ENCODE measurements around the gene TRPM3. TPM values are rescaled to one million over a fixed set of nuclear protein-coding genes. Genes with fewer than 3 reads are reported as not detected.

Gene TRPM3
- total and polyA plus RNA-seq, 2 of the 8 experiments (the other 6 are each of a cell fraction or from before 2014, with no cell fraction given) = 2.4 to 10.9 TPM

DNA sequence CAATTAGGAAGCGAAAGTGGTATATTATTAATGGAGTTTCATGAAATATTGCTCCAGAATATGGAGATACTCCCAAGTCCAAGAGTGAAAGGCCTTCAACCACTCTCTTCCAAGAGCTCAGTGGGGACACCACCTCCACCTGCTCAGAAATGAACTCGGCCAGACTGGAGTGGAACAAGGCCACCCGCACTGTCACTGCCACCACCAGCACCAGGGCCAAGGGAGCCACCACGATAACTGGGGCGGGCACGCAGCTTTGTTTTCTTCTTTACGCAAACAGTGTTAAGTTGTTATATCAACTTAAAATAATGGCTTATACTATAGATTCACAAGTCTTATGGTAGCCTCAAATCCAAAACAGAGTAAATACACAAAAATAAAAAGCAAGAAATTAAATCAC is 204.1 kb downstream of the TRPM3 start:
- Histone ChIP-seq H2BK12ac (ENCODE audit: low read depth, low read length) (no peak overlapping the region), H3K9ac (replicated peaks in 1 of 4; ENCODE audit: extremely low read depth in 1 of 4, low read depth in 3 of 4, low read length in 3 of 4) (no peak overlapping the region), H3K23me2 (ENCODE audit: low read depth, low read length) (peaks cover 1% of the 10 kb centered on the region; the same call in 1 of the 2 replicates), H4K8ac (ENCODE audit: extremely low read depth, insufficient read depth, low read length) (no peak overlapping the region), H3K14ac (ENCODE audit: insufficient read length) (no peak overlapping the region), H2BK20ac (ENCODE audit: low read length) (no peak overlapping the region), H3K36me3 (ENCODE audit: control insufficient read depth in 2 of 4, insufficient read depth in 4 of 4, low read length in 3 of 4) (no peaks in the 10 kb centered on the region), H3K4me3 (ENCODE audit: extremely low read depth in 1 of 4, insufficient read depth in 2 of 4, low read depth in 3 of 4, low read length in 4 of 4) (no peak overlapping the region), H2BK5ac (ENCODE audit: low read depth, low read length) (no peak overlapping the region), H3K4me1 (replicated peaks in 1 of 4; ENCODE audit: control insufficient read depth in 3 of 4, insufficient read depth in 4 of 4, low read length in 3 of 4) (no peaks in the 10 kb centered on the region), H3K9me3 (ENCODE audit: insufficient read depth in 2 of 2, low read depth in 1 of 2, low read length in 1 of 2) (no peaks in the 10 kb centered on the region), H3K79me1 (ENCODE audit: low read depth, low read length) (no peaks in the 10 kb centered on the region; the same call in 1 of the 2 replicates), H3K79me2 (ENCODE audit: control insufficient read depth in 1 of 2, insufficient read depth in 2 of 2, low read length in 2 of 2) (no peaks in the 10 kb centered on the region), H3K56ac (replicated peaks; ENCODE audit: insufficient read length, low read depth, low read length) (no peak overlapping the region), H3K27me3 (replicated peaks in 1 of 4; ENCODE audit: control insufficient read depth in 3 of 4, extremely low read depth in 1 of 4, insufficient read depth in 3 of 4, low read length in 3 of 4) (no peaks in the 10 kb centered on the region), H3K4ac (replicated peaks; ENCODE audit: insufficient read length, low read depth, low read length) (no peak overlapping the region), H2AFZ (ENCODE audit: low read length) (no peak overlapping the region), H4K5ac (ENCODE audit: insufficient read length, low read depth, low read length) (no peak overlapping the region), H3K18ac (ENCODE audit: extremely low read depth, low read length) (no peak overlapping the region), H4K20me1 (replicated peaks in 1 of 2; ENCODE audit: control insufficient read depth in 1 of 2, insufficient read depth in 2 of 2, low read length in 2 of 2) (no peaks in the 10 kb centered on the region), H3K27ac (ENCODE audit: low read depth, low read length) (no peak overlapping the region), H4K91ac (replicated peaks; ENCODE audit: insufficient read length, low read length) (no peak overlapping the region), H2BK120ac (replicated peaks; ENCODE audit: low read depth, low read length) (no peak overlapping the region), H3K4me2 (ENCODE audit: insufficient read depth in 1 of 2, low read depth in 2 of 2, low read length in 2 of 2) (no peak overlapping the region), H3K23ac (ENCODE audit: insufficient read length) (no peak overlapping the region), H2AK5ac (ENCODE audit: low read depth, low read length) (no peak overlapping the region), H2BK15ac (ENCODE audit: low read length) (no peak overlapping the region)
- ChIA-PET POLR2A (ENCODE audit: partially characterized antibody) (no interaction called here), CTCF (ENCODE audit: partially characterized antibody) (interaction anchor here (0.6 to 1.3 kb wide), 2 partner anchors 9 to 47 kb away, joined by 3 read pairs; no protein-coding TSS in a partner anchor)
- WGBS, 2 experiments (ENCODE audit: extremely low coverage in 1 of 2, insufficient coverage in 1 of 2, insufficient read length in 1 of 2, insufficient replicate concordance in 2 of 2, low coverage in 1 of 2, low lambda C conversion rate in 2 of 2, missing lambda C conversion rate in 1 of 2) = 91% methylated on average over 7 of the region's 7 CpGs; no CpG with 5 or more reads in 1 of the 2 experiments
- DNase-seq (ENCODE audit: low read depth in 1 of 2, low spot score in 2 of 2) = no peak
- no peak for FAIRE-seq
- TF ChIP-seq CEBPB (IDR thresholded peaks at IDR 0.05; ENCODE audit: low read depth, low read length) = no peak
- no peak for TF ChIP-seq POLR2A (IDR thresholded peaks at IDR 0.05; ENCODE audit: control extremely low read depth in 1 of 2, low read depth in 2 of 2, low read length in 2 of 2)
- no peak for TF ChIP-seq BRCA1 (IDR thresholded peaks at IDR 0.05; ENCODE audit: low read depth, low read length)
- no peak for TF ChIP-seq KDM4A (IDR thresholded peaks at IDR 0.05; ENCODE audit: low read depth, low read length, severe bottlenecking)
- TF ChIP-seq, protein P1, sequence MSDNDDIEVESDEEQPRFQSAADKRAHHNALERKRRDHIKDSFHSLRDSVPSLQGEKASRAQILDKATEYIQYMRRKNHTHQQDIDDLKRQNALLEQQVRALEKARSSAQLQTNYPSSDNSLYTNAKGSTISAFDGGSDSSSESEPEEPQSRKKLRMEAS (IDR thresholded peaks at IDR 0.05) = no peak
- no peak for TF ChIP-seq JUND (IDR thresholded peaks at IDR 0.05; ENCODE audit: low read length)
- no peak for TF ChIP-seq RNF2 (IDR thresholded peaks at IDR 0.05; ENCODE audit: borderline replicate concordance, low read depth, low read length, missing control alignments, poor library complexity, severe bottlenecking)
- no peak for TF ChIP-seq BACH1 (IDR thresholded peaks at IDR 0.05; ENCODE audit: low read length)
- TF ChIP-seq SP2 (IDR thresholded peaks at IDR 0.05; ENCODE audit: low read length) = no peak
- TF ChIP-seq HDAC2 (IDR thresholded peaks at IDR 0.05; ENCODE audit: borderline replicate concordance in 1 of 2, low read depth in 2 of 2, low read length in 2 of 2) = no peak
- no peak for TF ChIP-seq SUZ12 (IDR thresholded peaks at IDR 0.05; ENCODE audit: low read length)
- no peak for TF ChIP-seq EZH2 (IDR thresholded peaks at IDR 0.05; ENCODE audit: low read depth, low read length, severe bottlenecking)
- no peak for TF ChIP-seq FOSL1 (IDR thresholded peaks at IDR 0.05; ENCODE audit: insufficient read depth, low read depth, low read length)
- no peak for TF ChIP-seq SIN3A (conservative IDR thresholded peaks at IDR 0.05 in 1 of 2, IDR thresholded peaks at IDR 0.05 in 1 of 2; ENCODE audit: low read depth in 1 of 2, low read length in 2 of 2)

Data from H1 (cell line).